ENCODE data around the gene ATG16L2.

The ATG16L2 gene

DNA sequence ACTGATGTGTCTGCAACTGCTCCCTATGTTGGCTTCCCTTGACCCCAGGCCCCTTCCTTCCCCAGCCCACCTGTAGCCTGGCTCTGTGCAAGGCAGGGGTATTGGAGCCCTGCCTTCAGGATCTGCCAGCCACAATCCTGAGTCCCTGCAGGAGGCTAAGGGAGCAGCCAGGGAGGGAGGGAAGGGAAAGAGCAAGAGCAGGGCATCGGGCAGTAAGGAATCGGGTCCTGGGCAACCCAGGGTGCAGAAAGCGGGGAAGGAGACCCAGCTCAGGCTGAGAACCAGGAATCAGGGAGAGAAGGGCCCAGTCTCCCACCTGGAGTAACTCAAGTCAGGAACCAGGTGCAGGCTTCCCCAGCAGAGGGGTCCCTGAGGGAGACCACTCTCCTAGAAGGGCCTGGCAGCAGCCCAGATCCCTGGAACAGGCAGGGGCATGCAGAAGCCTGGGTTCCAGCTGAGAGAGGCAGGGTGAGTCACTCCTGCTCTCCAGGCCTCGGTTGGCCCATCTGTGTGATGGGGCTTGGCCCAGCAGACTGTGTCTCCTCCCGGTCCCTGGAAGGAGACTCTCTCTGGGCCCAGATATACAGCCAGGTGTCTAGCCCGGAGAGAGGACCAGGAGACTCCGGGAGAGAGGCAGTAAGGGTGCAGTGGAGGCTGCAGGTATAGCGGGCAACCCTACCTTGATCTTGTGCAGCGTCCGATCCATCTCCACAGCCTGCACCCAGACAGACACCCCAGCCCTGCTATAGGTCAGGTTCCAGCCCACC, 33.7 kb upstream of the ATG16L2 start:
- TF ChIP-seq, protein P1, sequence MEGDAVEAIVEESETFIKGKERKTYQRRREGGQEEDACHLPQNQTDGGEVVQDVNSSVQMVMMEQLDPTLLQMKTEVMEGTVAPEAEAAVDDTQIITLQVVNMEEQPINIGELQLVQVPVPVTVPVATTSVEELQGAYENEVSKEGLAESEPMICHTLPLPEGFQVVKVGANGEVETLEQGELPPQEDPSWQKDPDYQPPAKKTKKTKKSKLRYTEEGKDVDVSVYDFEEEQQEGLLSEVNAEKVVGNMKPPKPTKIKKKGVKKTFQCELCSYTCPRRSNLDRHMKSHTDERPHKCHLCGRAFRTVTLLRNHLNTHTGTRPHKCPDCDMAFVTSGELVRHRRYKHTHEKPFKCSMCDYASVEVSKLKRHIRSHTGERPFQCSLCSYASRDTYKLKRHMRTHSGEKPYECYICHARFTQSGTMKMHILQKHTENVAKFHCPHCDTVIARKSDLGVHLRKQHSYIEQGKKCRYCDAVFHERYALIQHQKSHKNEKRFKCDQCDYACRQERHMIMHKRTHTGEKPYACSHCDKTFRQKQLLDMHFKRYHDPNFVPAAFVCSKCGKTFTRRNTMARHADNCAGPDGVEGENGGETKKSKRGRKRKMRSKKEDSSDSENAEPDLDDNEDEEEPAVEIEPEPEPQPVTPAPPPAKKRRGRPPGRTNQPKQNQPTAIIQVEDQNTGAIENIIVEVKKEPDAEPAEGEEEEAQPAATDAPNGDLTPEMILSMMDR (conservative IDR thresholded peaks at IDR 0.05; ENCODE audit: low read depth, low read length) = no peak
- peak overlapping the region; percentile 55 for H3K4me3 ChIP-seq (ENCODE audit: low read depth, low read length)
- DNase-seq (ENCODE audit: low read depth) = no peak

DNA sequence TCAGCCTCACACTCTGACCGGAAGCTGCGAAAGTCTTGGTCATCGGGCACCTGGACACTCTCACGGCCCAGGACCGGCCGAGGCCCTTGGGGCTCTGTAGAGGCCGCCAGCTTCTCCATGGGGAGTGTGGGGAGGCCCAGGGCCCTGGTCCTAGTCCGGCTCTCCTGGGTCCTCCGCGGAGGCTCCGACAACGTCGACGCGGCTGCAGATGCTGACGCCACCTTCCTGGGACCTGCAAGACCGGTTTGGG, 33.2 kb upstream of the ATG16L2 start:
- TF ChIP-seq, protein P1 (conservative IDR thresholded peaks at IDR 0.05; ENCODE audit: low read depth, low read length) = no peak
- DNase-seq (ENCODE audit: low read depth) = no peak
- H3K4me3 ChIP-seq (ENCODE audit: low read depth, low read length) = peak overlapping the region; percentile 55

DNA sequence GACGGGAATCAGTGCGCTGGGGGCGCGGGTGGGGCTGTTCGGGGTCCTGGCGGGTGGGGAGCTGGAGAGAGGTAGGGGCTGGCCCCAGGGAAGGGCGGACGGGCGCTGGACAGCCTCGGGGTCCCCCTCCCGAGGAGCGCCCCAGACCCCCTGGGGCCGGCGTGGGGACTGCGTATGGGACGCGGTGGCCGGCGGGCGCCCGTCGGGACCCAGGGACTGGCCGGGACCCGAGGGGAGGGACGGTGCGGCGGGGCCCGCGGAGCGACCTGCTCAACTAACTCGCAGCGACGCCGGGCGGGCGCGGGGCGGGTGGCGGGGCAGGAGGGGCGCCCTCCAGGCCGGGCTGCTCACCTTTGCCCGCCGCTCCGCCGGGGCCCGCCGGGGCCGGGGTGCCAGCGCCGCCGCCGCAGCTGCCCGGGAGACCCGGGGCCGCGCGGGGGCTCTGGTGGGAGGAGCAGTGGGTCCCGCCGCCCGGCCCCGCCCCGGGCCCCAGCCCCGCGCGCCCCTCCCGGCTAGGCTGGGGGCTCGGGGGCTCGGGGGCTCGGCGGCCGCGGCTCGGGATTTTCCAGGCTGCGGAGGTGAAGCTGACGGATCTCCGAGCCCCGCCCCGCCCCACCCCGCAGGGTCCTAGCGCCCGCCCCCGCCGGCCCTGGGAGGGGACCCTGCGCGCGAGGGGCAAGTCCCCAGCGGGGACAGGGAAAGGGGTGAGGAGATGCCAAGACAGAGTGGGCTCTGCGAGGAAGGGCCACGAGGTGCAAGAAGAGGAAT, 32.7 kb upstream of the ATG16L2 start:
- TF ChIP-seq, protein P1 (conservative IDR thresholded peaks at IDR 0.05; ENCODE audit: low read depth, low read length) = no peak
- no peak for DNase-seq (ENCODE audit: low read depth)
- peak overlapping the region; percentile 55 for H3K4me3 ChIP-seq (ENCODE audit: low read depth, low read length)

DNA sequence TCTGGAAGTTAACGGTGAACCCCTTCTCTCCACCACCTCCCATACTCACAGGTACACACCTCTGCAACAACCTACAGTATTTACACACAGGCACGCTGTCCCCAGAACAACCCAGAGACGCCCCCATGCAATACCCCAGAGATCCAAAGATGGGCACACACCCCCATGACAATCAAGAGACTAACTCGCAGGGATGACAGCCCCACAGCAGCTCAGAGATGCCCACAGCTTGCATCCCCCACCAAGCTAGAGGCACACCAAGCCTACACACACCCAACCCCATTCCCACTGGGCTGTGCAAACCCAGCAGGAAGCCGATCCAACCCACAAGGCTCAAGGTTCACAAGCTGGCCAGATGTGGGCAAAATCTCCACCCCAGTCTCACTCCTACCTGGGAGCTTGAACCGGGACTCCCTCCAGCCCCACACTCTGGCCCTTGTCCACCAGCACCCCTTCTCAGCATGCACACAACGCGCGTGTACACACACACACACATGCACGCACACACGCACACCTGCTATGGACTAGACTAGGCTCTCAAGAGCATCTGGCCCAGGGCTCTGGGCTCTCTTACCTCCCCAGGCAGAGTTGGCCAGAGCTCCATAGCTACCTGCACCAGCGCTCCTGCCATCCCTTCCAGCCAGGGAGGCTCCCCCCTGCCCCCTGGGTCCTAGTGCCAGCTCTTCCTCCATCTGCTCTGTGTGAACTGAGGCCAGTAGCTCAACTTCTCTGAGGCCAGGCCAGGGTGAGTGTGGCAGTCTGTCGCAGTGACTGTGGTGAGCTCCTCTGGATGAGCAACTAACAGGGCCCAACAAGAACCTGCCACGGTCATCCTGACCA, 31.9 kb upstream of the ATG16L2 start:
- DNase-seq (ENCODE audit: low read depth) = no peak
- H3K4me3 ChIP-seq (ENCODE audit: low read depth, low read length) = peak overlapping the region; percentile 55
- TF ChIP-seq, protein P1 (conservative IDR thresholded peaks at IDR 0.05; ENCODE audit: low read depth, low read length) = no peak

DNA sequence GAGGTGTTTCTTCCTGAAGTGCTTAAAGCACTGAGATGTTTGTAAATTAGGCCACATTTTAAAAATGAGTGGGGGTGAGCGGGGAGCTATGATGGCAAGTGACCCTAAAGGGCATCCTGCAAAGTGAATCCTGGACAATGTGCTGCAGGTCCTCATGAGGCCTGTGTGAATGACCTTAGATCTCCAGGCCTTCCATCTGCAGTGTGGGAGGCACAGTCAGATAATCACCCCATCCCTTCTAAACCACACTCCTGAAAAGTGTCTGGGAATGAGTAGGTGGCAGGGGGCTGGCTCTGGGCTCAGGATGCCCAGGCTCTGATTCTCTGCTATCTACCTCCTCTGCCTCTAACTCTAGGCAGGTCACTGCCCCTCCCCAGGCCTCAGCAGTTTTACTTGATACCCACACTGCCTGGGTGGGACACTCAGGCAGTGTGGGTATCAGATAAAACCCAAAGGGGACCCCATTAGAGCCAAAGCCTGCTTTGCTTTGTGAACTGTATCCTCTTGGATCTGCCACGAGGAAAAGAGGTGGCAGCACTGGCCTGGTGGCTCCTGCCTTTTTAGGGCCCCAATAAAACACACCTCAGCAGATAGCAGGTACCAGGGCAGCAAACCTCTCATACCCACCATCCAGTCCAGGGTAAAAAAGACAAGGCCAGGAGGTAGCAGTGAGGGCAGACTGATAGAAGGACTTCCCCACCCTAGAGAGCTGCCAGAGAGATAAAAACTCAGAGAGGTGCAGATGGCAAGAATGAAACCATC, 30.9 kb upstream of the ATG16L2 start:
- TF ChIP-seq, protein P1 (conservative IDR thresholded peaks at IDR 0.05; ENCODE audit: low read depth, low read length) = no peak
- no peak for DNase-seq (ENCODE audit: low read depth)
- no peak overlapping the region for H3K4me3 ChIP-seq (ENCODE audit: low read depth, low read length)

DNA sequence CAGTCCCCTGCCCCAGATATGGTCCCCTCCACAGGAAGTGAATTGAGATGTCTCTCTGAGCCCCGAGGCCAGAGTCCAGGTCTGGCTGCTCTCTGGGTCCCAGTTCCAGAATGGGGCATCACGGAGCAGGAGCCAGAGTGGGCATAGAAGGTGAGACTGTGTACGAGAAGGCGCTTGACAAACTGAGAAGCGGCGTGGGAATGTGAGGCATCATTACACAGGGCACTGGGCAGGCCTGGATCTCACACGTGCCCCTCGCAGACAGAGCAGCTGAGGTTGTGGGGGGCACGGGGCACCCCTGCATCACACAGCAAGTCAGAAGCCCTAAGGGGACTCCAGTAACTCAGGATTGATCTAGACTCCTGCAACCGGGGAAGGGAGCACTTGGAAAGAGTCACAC, 29.5 kb upstream of the ATG16L2 start:
- H3K4me3 ChIP-seq (ENCODE audit: low read depth, low read length) = no peak overlapping the region
- no peak for DNase-seq (ENCODE audit: low read depth)
- TF ChIP-seq, protein P1 (conservative IDR thresholded peaks at IDR 0.05; ENCODE audit: low read depth, low read length) = no peak
